NCI-H1436 treated with DMSO at 0.1 percent for 48 hours (cell line): ENCODE data around the gene RABGEF1.

Experiments used
- DNase-seq: peaks from one replicate; lab custom pipeline; 2025; lab: John Stamatoyannopoulos, UW

RABGEF1 gene

DNA sequence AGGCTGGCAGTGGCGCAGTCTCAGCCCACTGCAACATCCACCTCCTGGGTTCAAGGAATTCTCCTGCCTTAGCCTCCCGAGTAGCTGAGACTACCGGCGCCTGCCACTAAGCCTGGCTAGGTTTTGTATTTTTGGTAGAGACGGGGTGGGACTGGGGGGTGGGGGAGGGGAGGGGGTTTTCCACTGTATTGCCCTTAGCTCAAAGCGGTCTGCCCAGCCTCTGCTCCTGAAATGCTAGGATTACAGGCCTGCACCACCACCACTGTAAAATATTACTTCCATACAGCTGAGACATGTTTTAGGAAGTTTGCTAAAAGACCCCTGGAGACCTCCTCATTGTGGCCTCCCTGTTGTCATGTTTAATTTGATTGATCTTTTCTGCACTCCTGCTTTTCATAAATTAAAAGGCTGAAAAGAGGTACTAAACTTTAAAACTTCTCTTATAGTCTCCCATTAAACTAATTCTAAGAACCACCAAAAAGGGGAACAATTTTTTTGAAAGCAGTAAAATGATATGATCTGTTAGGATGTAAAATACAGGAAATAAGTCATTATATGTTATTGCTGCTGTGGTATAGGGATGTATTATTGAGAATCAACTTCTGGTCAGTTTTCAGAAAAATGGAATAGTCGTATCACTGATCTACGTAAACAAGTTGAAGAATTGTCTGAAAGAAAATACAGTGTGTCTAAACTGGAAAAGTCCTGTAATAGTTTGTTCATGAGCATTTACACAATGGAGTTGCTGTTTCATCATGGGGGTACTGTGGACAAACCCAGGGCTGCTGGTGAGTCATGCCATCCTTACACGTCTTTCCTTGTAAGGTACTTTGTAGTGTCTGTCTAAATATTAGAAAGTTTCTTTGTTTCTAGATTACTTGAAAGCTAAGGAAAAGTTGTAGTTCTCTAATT, 107.6 kb downstream of the RABGEF1 start:
- DNase-seq: no peak

DNA sequence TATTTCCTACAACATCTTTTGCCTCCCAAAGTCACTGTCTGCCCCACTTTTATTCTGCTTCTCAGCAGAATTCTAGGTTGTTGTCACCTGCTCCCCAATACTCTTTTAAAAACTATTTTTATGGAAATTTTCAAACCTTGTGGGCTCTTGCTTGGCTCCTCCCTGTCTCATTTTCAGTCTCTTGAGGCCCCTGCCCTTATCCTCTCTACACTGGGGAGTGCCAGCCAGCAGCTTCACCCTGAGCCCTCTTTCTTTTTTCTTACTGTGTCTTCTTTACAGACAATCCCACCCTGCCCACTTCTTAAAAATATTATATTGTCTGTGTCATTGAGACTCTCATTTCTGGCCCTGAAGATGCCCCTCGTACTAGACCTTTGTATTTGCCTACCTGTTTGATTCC, 118.8 kb downstream of the RABGEF1 start:
- no peak for DNase-seq

DNA sequence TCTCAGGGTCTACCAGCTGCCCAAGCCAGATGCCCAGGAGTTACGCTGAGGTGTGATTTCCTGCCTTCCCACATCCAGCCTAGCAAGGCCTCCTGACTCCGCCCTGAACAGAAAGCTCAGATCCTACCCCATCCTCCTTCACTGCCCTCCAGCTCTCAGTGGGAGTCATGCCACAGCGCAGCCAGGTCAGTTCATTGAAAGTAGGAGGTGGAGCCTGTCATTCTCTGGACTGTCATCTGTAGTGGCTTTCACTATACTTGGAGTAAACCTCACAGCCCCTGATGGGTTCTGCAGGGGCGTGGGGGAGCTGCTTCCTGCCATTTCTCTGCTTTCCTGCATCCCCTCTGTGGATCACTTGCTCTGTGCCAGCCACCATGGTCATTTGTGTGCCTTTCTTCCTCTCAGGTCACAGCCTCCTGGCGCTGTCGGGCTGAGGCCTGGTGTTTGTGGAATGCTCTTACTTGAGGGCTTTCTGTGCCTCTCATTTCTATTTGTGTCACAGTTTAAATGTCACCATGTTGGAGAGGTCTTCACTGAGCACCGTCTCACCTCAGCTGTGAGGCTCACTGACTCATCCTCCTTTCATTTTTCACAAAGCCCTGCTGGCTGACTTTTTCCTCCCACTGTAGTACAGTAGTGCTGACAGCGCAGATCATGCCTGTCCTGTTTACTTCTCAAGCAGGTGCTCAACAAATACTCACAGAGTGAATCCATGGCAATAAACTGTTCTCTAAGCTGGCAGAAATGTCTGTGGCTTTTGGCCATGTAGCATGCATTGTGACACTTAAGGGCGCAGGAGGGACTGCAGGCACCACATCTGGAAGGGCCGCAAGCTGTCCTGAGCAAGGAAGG, 119.5 kb downstream of the RABGEF1 start:
- DNase-seq: no peak

DNA sequence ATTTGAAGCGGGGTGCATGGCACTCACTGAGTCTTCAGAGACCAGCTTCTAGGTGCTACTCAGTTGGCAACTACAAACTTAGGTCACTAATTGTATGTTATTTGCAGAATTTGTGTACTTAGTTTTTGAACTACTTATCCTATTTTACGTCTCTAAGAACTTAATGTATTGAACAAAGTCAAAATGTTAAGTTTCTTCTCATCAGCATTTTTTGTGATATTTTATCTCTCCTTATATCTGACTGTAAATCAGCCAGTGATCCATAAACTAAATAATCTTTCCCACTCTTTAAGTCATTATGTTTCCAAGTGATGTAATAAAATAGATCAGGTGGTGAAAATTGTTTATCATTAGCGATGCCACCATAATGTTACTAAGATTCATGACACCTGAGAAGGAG, 120.2 kb downstream of the RABGEF1 start:
- no peak for DNase-seq
